Measurements from ENCODE around the gene SUN3. TPM values are rescaled to one million over a fixed set of nuclear protein-coding genes. Genes with fewer than 3 reads are reported as not detected.

Gene SUN3
- total and polyA plus RNA-seq, 2 of the 13 experiments (the other 11 are each of a cell fraction or from before 2014, with no cell fraction given): not detected

DNA sequence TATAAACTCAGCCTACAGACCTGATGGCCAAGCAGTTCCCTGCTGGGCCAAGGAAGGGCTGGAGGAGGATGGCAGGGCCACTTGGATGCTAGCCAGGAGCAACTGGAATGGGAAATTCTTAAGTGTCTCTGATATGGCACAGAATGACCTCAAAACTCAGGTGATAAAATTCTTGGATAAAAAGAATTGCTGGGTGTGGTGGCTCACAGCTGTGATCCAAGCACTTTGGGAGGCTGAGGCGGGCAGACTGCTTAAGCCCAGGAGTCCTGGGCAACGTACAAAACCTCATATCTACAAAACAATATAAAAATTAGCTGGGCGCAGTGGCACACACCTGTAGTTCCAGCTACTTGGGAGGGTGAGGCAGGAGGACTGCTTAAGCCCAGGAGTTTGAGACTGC is 66.6 kb downstream of the SUN3 start:
- BruUV-seq (replicated peaks): no TSS peak
- TF ChIP-seq HOXA3 (CRISPR knock-in tag; IDR thresholded peaks at IDR 0.05) (no peak), NFATC3 (CRISPR knock-in tag; IDR thresholded peaks at IDR 0.05) (no peak), ZNF773 (CRISPR knock-in tag; IDR thresholded peaks at IDR 0.05; ENCODE audit: borderline replicate concordance) (no peak), FOXA3 (CRISPR knock-in tag; IDR thresholded peaks at IDR 0.05) (no peak), ZNF552 (CRISPR knock-in tag; IDR thresholded peaks at IDR 0.05; ENCODE audit: borderline replicate concordance) (no peak), SP140L (CRISPR knock-in tag; IDR thresholded peaks at IDR 0.05; ENCODE audit: borderline replicate concordance) (no peak), ZNF468 (CRISPR knock-in tag; IDR thresholded peaks at IDR 0.05) (no peak), NFKBIZ (CRISPR knock-in tag; IDR thresholded peaks at IDR 0.05) (no peak), TSC22D2 (CRISPR knock-in tag; IDR thresholded peaks at IDR 0.05; ENCODE audit: borderline replicate concordance) (no peak)
- TF ChIP-seq, protein P1, sequence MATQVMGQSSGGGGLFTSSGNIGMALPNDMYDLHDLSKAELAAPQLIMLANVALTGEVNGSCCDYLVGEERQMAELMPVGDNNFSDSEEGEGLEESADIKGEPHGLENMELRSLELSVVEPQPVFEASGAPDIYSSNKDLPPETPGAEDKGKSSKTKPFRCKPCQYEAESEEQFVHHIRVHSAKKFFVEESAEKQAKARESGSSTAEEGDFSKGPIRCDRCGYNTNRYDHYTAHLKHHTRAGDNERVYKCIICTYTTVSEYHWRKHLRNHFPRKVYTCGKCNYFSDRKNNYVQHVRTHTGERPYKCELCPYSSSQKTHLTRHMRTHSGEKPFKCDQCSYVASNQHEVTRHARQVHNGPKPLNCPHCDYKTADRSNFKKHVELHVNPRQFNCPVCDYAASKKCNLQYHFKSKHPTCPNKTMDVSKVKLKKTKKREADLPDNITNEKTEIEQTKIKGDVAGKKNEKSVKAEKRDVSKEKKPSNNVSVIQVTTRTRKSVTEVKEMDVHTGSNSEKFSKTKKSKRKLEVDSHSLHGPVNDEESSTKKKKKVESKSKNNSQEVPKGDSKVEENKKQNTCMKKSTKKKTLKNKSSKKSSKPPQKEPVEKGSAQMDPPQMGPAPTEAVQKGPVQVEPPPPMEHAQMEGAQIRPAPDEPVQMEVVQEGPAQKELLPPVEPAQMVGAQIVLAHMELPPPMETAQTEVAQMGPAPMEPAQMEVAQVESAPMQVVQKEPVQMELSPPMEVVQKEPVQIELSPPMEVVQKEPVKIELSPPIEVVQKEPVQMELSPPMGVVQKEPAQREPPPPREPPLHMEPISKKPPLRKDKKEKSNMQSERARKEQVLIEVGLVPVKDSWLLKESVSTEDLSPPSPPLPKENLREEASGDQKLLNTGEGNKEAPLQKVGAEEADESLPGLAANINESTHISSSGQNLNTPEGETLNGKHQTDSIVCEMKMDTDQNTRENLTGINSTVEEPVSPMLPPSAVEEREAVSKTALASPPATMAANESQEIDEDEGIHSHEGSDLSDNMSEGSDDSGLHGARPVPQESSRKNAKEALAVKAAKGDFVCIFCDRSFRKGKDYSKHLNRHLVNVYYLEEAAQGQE (IDR thresholded peaks at IDR 0.05; ENCODE audit: borderline replicate concordance in 1 of 2, low read depth in 1 of 2, low read length in 2 of 2): no peak
- TF ChIP-seq, protein P2, sequence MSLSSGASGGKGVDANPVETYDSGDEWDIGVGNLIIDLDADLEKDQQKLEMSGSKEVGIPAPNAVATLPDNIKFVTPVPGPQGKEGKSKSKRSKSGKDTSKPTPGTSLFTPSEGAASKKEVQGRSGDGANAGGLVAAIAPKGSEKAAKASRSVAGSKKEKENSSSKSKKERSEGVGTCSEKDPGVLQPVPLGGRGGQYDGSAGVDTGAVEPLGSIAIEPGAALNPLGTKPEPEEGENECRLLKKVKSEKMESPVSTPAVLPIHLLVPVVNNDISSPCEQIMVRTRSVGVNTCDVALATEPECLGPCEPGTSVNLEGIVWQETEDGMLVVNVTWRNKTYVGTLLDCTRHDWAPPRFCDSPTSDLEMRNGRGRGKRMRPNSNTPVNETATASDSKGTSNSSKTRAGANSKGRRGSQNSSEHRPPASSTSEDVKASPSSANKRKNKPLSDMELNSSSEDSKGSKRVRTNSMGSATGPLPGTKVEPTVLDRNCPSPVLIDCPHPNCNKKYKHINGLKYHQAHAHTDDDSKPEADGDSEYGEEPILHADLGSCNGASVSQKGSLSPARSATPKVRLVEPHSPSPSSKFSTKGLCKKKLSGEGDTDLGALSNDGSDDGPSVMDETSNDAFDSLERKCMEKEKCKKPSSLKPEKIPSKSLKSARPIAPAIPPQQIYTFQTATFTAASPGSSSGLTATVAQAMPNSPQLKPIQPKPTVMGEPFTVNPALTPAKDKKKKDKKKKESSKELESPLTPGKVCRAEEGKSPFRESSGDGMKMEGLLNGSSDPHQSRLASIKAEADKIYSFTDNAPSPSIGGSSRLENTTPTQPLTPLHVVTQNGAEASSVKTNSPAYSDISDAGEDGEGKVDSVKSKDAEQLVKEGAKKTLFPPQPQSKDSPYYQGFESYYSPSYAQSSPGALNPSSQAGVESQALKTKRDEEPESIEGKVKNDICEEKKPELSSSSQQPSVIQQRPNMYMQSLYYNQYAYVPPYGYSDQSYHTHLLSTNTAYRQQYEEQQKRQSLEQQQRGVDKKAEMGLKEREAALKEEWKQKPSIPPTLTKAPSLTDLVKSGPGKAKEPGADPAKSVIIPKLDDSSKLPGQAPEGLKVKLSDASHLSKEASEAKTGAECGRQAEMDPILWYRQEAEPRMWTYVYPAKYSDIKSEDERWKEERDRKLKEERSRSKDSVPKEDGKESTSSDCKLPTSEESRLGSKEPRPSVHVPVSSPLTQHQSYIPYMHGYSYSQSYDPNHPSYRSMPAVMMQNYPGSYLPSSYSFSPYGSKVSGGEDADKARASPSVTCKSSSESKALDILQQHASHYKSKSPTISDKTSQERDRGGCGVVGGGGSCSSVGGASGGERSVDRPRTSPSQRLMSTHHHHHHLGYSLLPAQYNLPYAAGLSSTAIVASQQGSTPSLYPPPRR (CRISPR knock-in tag; IDR thresholded peaks at IDR 0.05; ENCODE audit: borderline replicate concordance): no peak
- TF ChIP-seq, protein P3, sequence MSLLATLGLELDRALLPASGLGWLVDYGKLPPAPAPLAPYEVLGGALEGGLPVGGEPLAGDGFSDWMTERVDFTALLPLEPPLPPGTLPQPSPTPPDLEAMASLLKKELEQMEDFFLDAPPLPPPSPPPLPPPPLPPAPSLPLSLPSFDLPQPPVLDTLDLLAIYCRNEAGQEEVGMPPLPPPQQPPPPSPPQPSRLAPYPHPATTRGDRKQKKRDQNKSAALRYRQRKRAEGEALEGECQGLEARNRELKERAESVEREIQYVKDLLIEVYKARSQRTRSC (CRISPR knock-in tag; IDR thresholded peaks at IDR 0.05; ENCODE audit: low read depth): no peak
- TF ChIP-seq, protein P4, sequence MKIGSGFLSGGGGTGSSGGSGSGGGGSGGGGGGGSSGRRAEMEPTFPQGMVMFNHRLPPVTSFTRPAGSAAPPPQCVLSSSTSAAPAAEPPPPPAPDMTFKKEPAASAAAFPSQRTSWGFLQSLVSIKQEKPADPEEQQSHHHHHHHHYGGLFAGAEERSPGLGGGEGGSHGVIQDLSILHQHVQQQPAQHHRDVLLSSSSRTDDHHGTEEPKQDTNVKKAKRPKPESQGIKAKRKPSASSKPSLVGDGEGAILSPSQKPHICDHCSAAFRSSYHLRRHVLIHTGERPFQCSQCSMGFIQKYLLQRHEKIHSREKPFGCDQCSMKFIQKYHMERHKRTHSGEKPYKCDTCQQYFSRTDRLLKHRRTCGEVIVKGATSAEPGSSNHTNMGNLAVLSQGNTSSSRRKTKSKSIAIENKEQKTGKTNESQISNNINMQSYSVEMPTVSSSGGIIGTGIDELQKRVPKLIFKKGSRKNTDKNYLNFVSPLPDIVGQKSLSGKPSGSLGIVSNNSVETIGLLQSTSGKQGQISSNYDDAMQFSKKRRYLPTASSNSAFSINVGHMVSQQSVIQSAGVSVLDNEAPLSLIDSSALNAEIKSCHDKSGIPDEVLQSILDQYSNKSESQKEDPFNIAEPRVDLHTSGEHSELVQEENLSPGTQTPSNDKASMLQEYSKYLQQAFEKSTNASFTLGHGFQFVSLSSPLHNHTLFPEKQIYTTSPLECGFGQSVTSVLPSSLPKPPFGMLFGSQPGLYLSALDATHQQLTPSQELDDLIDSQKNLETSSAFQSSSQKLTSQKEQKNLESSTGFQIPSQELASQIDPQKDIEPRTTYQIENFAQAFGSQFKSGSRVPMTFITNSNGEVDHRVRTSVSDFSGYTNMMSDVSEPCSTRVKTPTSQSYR (CRISPR knock-in tag; IDR thresholded peaks at IDR 0.05; ENCODE audit: borderline replicate concordance): no peak

More for the DNA sequence above, 66.6 kb downstream of the SUN3 start:
- Histone ChIP-seq H3K4me1 (ENCODE audit: insufficient read depth, low read length) (no peaks in the 10 kb centered on the region), H3K36me3 (replicated peaks in 1 of 2; ENCODE audit: control insufficient read depth in 1 of 2, insufficient read depth in 2 of 2, low read length in 2 of 2) (peaks cover 23 to 49% of the 10 kb centered on the region in 2 experiments), H3K27ac (ENCODE audit: extremely low read length, insufficient read depth, low read length) (no peak overlapping the region), H3K79me2 (ENCODE audit: insufficient read depth, low read length) (no peaks in the 10 kb centered on the region), H3K4me2 (ENCODE audit: low read depth, low read length) (no peak overlapping the region), H2AFZ (ENCODE audit: low read length) (no peak overlapping the region), H3K9me3 (ENCODE audit: low read length) (no peaks in the 10 kb centered on the region), H3K9ac (ENCODE audit: insufficient read depth, low read depth, low read length) (no peak overlapping the region), H3K4me3 (replicated peaks in 1 of 3; ENCODE audit: insufficient read depth in 1 of 3, low read depth in 2 of 3, low read length in 3 of 3) (no peak overlapping the region), H3K27me3 (ENCODE audit: control insufficient read depth in 1 of 2, insufficient read depth in 2 of 2, low read length in 2 of 2) (no peaks in the 10 kb centered on the region), H4K20me1 (ENCODE audit: insufficient read depth, low read length) (no peaks in the 10 kb centered on the region)
- FAIRE-seq (no peak), DNase-seq (ENCODE audit: low spot score) (no peak), ATAC-seq (no peak)
- ChIA-PET POLR2A (no interaction called here), CTCF (ENCODE audit: low intra/inter-chr PET ratio, low total read pairs) (no interaction called here)
- 94% methylated on average over 3 of the region's 3 CpGs for WGBS (ENCODE audit: low lambda C conversion rate)
- in situ Hi-C loops (cut with HindIII; ENCODE audit: extremely low pct_ligation_motif_present, low pct_unique_long_range_greater_than_20kb) (no loop called here), intact Hi-C loops (cut with micrococcal nuclease; ENCODE audit: unreplicated experiment) (no loop called here)

All from HepG2 (cell line).